ENCODE measurements around the gene TMEM82. TPM values are rescaled to one million over a fixed set of nuclear protein-coding genes. Genes with fewer than 3 reads are reported as not detected.

Gene TMEM82
- total and polyA plus RNA-seq, 2 experiments from 2014 or later = 11.9 to 16.4 TPM

DNA sequence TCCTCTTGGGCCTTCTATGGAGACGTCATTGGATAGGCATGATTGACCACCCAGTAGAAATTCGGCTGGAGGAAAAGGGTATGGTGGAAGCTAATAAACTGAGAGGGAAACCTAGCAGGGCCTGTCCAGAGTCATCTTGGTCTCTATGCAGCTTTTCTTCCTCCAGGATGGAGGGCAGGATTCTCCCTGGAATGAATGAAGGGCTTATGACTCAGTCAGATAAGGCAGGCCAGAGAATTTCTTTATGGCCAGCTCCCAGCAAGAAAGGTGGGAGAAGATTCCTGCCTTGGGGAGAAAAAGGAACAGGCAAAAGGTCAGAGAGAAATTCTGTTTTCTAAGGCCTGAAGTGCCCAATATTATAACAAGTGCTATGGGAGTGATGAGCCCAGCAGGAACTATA lies 33.4 kb downstream of the TMEM82 start:
- no peaks in the 10 kb centered on the region for H4K20me1 ChIP-seq (ENCODE audit: insufficient read depth, poor library complexity, severe bottlenecking)
- 88% methylated on average over 2 of the region's 2 CpGs for WGBS (ENCODE audit: low lambda C conversion rate, missing lambda C conversion rate)
- DNase-seq (ENCODE audit: low spot score) = no peak

DNA sequence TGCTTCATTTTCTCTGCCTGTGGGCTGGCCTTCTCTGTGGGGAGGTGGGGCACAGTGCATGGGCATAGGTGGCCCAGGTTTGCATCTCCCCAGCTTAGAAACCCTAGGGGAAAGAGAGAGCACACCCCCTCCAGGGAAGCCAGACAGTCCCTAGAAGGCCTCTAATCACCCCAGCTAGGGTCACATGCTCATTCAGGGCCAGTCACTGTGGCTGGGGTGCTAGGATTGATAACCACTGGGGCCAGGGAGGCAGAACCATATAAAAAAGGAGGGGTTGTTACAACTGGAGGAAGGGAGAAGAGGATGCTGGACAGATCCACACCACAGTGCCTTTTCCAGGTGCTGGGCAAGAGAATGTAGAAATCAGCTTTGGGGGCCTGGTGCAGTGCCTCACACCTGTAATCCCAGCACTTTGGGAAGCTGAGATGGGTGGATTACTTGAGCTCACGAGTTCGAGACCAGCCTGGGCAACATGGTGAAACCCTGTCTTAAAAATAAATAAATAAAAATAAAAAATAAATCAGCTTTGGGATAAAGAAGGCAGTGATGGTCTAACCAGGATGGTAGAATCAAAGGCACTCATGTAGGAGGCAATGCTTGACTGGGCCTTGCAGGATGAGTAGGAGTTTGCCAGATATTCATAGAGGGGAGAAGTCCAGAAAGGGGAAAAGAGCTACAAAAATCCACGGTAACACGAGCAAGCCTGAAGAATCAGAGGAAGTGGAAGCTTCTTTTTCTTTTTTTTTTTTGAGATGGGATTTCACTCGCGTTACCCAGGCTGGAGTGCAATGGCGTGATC lies 35.8 kb downstream of the TMEM82 start:
- Histone ChIP-seq H3K27me3 (no peaks in the 10 kb centered on the region), H2AFZ (no peak overlapping the region), H3K4me2 (no peak overlapping the region), H3K9me2 (replicated peaks; ENCODE audit: insufficient read depth) (no peaks in the 10 kb centered on the region), H3K4me1 (ENCODE audit: insufficient read depth) (peaks cover 17% of the 10 kb centered on the region), H3K27ac (peak overlapping the region; percentile 91), H3K36me3 (replicated peaks; ENCODE audit: insufficient read depth, low read depth) (peaks cover 4% of the 10 kb centered on the region), H3K4me3 (no peak overlapping the region), H3K9me3 (ENCODE audit: low read depth) (no peaks in the 10 kb centered on the region), H3K79me2 (peaks cover 6% of the 10 kb centered on the region), H4K20me1 (ENCODE audit: insufficient read depth, poor library complexity, severe bottlenecking) (no peaks in the 10 kb centered on the region)
- DNase-seq (ENCODE audit: low spot score) = no peak
- TF ChIP-seq EZH2phosphoT487 (IDR thresholded peaks at IDR 0.05; ENCODE audit: low read depth, severe bottlenecking, unreplicated experiment) = no peak
- TF ChIP-seq CTCF (IDR thresholded peaks at IDR 0.05; ENCODE audit: poor library complexity) = no peak
- TF ChIP-seq EZH2 (IDR thresholded peaks at IDR 0.05; ENCODE audit: borderline replicate concordance) = no peak
- whole genome bisulfite sequencing (ENCODE audit: low lambda C conversion rate, missing lambda C conversion rate) = 94% methylated on average over 7 of the region's 7 CpGs

More for the DNA sequence above, 33.4 kb downstream of the TMEM82 start:
- Histone ChIP-seq H3K27ac (peak overlapping the region; percentile 67), H3K4me2 (no peak overlapping the region), H3K4me1 (ENCODE audit: insufficient read depth) (peaks cover 17% of the 10 kb centered on the region), H3K9me2 (replicated peaks; ENCODE audit: insufficient read depth) (no peaks in the 10 kb centered on the region), H3K79me2 (peaks cover 6% of the 10 kb centered on the region), H3K9me3 (ENCODE audit: low read depth) (no peaks in the 10 kb centered on the region), H3K36me3 (replicated peaks; ENCODE audit: insufficient read depth, low read depth) (peaks cover 4% of the 10 kb centered on the region), H3K27me3 (no peaks in the 10 kb centered on the region), H3K4me3 (no peak overlapping the region), H2AFZ (no peak overlapping the region)
- TF ChIP-seq CTCF (IDR thresholded peaks at IDR 0.05; ENCODE audit: poor library complexity) (no peak), EZH2phosphoT487 (IDR thresholded peaks at IDR 0.05; ENCODE audit: low read depth, severe bottlenecking, unreplicated experiment) (no peak), EZH2 (IDR thresholded peaks at IDR 0.05; ENCODE audit: borderline replicate concordance) (no peak)

GRCh38 chr1:15785683-15786082 lies 43.4 kb downstream of the TMEM82 start:
- Histone ChIP-seq H3K36me3 (replicated peaks; ENCODE audit: insufficient read depth, low read depth) (no peaks in the 10 kb centered on the region), H3K4me3 (no peak overlapping the region), H3K4me1 (ENCODE audit: insufficient read depth) (no peaks in the 10 kb centered on the region), H3K9me3 (ENCODE audit: low read depth) (no peaks in the 10 kb centered on the region), H3K79me2 (no peaks in the 10 kb centered on the region), H4K20me1 (ENCODE audit: insufficient read depth, poor library complexity, severe bottlenecking) (no peaks in the 10 kb centered on the region), H3K27ac (peak overlapping the region; percentile 88), H3K27me3 (no peaks in the 10 kb centered on the region), H2AFZ (no peak overlapping the region), H3K4me2 (no peak overlapping the region), H3K9me2 (replicated peaks; ENCODE audit: insufficient read depth) (no peaks in the 10 kb centered on the region)
- TF ChIP-seq EZH2phosphoT487 (IDR thresholded peaks at IDR 0.05; ENCODE audit: low read depth, severe bottlenecking, unreplicated experiment) (no peak), CTCF (IDR thresholded peaks at IDR 0.05; ENCODE audit: poor library complexity) (no peak), EZH2 (IDR thresholded peaks at IDR 0.05; ENCODE audit: borderline replicate concordance) (no peak)
- no peak for DNase-seq (ENCODE audit: low spot score)
- whole genome bisulfite sequencing (ENCODE audit: low lambda C conversion rate, missing lambda C conversion rate) = 95% methylated on average over 8 of the region's 8 CpGs

Data from hepatocyte (in vitro differentiated cells).